ENCODE measurements around the gene CRYBG3. TPM values are rescaled to one million over a fixed set of nuclear protein-coding genes. Genes with fewer than 3 reads are reported as not detected.
A peak's percentile ranks its signal among the peaks of the same experiment; 100 is the strongest.

CRYBG3 gene
- total RNA-seq, 1 donor from 2014 or later: 20.4 TPM

- ATAC-seq: no peak
- intact Hi-C loops (cut with micrococcal nuclease): no loop called here
- no peak for DNase-seq
Observed at GRCh38 chr3:97958396-97958795, 136.6 kb downstream of the CRYBG3 start.

GRCh38 chr3:97958796-97959195 is 137.0 kb downstream of the CRYBG3 start:
- DNase-seq (no peak), ATAC-seq (no peak)
- intact Hi-C loops (cut with micrococcal nuclease): no loop called here

GRCh38 chr3:97959872-97960271 is 138.1 kb downstream of the CRYBG3 start:
- no peak for ATAC-seq
- intact Hi-C loops (cut with micrococcal nuclease): no loop called here
- no peak for DNase-seq

- intact Hi-C loops (cut with micrococcal nuclease): no loop called here
- DNase-seq (no peak), ATAC-seq (no peak)
Observed at GRCh38 chr3:97960551-97960950, 138.7 kb downstream of the CRYBG3 start.

GRCh38 chr3:97960993-97961766 is 139.4 kb downstream of the CRYBG3 start:
- DNase-seq (no peak), ATAC-seq (no peak)
- intact Hi-C loops (cut with micrococcal nuclease): no loop called here

- intact Hi-C loops (cut with micrococcal nuclease): no loop called here
- DNase-seq (no peak), ATAC-seq (no peak)
Observed at GRCh38 chr3:97967966-97968365, 146.2 kb downstream of the CRYBG3 start.

- intact Hi-C loops (cut with micrococcal nuclease): no loop called here
- no peak for ATAC-seq
- no peak for DNase-seq
Observed at GRCh38 chr3:97968376-97968775, 146.6 kb downstream of the CRYBG3 start.

GRCh38 chr3:97969541-97969940 is 147.7 kb downstream of the CRYBG3 start:
- intact Hi-C loops (cut with micrococcal nuclease): no loop called here

GRCh38 chr3:97970156-97970555 is 148.3 kb downstream of the CRYBG3 start:
- DNase-seq: no peak
- ATAC-seq: no peak
- intact Hi-C loops (cut with micrococcal nuclease): no loop called here

More at GRCh38 chr3:97969541-97969940, 147.7 kb downstream of the CRYBG3 start:
- no peak for DNase-seq
- ATAC-seq: no peak

GRCh38 chr3:97970956-97971620 is 149.3 kb downstream of the CRYBG3 start:
- DNase-seq: no peak
- ATAC-seq: no peak
- intact Hi-C loops (cut with micrococcal nuclease): no loop called here

GRCh38 chr3:97971679-97972567 is 150.1 kb downstream of the CRYBG3 start, which contains the start of gene RIOX2:
TSS of gene RIOX2 (minus strand) at chr3:97972431. CDS start at chr3:97967593, 4,838 bp downstream.
- DNase-seq: peak; percentile 87
- peak; percentile 99 for ATAC-seq
- intact Hi-C loops (cut with micrococcal nuclease): no loop called here

- no peak for DNase-seq
- ATAC-seq: no peak
- intact Hi-C loops (cut with micrococcal nuclease): no loop called here
Observed at GRCh38 chr3:97972976-97973375, 151.2 kb downstream of the CRYBG3 start.

GRCh38 chr3:97974996-97975395 is 153.2 kb downstream of the CRYBG3 start:
- DNase-seq: no peak
- intact Hi-C loops (cut with micrococcal nuclease): no loop called here

GRCh38 chr3:97975466-97975865 is 153.7 kb downstream of the CRYBG3 start:
- DNase-seq (no peak), ATAC-seq (no peak)
- intact Hi-C loops (cut with micrococcal nuclease): no loop called here

More at GRCh38 chr3:97974996-97975395, 153.2 kb downstream of the CRYBG3 start:
- ATAC-seq: no peak

- ATAC-seq (peak; percentile 97), DNase-seq (peak; percentile 63)
- intact Hi-C loops (cut with micrococcal nuclease): no loop called here
Observed at GRCh38 chr3:97979610-97980009, 157.8 kb downstream of the CRYBG3 start.

- DNase-seq: no peak
- ATAC-seq: peak; percentile 24
- intact Hi-C loops (cut with micrococcal nuclease): no loop called here
Observed at GRCh38 chr3:97981886-97982285, 160.1 kb downstream of the CRYBG3 start.

- no peak for ATAC-seq
- no peak for DNase-seq
- intact Hi-C loops (cut with micrococcal nuclease): no loop called here
Observed at GRCh38 chr3:97983933-97984491, 162.2 kb downstream of the CRYBG3 start.

GRCh38 chr3:97987306-97987705 is 165.5 kb downstream of the CRYBG3 start:
- intact Hi-C loops (cut with micrococcal nuclease): no loop called here
- no peak for ATAC-seq
- no peak for DNase-seq

GRCh38 chr3:97988784-97989568 is 167.2 kb downstream of the CRYBG3 start:
- intact Hi-C loops (cut with micrococcal nuclease): no loop called here
- DNase-seq (no peak), ATAC-seq (no peak)
